Naive B cell (primary cell): ENCODE data around the gene CDK6. TPM values are rescaled to one million over a fixed set of nuclear protein-coding genes. Genes with fewer than 3 reads are reported as not detected.

Experiments used
- ATAC-seq, 2 donors: fragments of 150-1000 bp; cut with Tn5 transposase; 2 replicates each; pipeline ENCODE4 v1.10.0; 2021; ENCODE audit warnings: low read depth in 2 of 2, mild to moderate bottlenecking in 2 of 2, moderate library complexity in 2 of 2
- DNase-seq: peaks from one replicate; pipeline ENCODE4 v3.0.0; 2022
- H3K27ac Mint-ChIP-seq, 6 donors: one replicate each; pipeline ENCODE4 v1.8.0; 2020 to 2022; ENCODE audit warnings: mild to moderate bottlenecking in 6 of 6, mixed read lengths in 6 of 6, moderate library complexity in 5 of 6, inconsistent platforms in 2 of 6
- H3K27me3 Mint-ChIP-seq, 3 donors: one replicate each; pipeline ENCODE4 v1.8.0; 2021 to 2022; ENCODE audit warnings: mixed read lengths in 3 of 3, mild to moderate bottlenecking in 1 of 3
- H3K36me3 Mint-ChIP-seq, 2 donors: one replicate each; pipeline ENCODE4 v1.8.0; 2020 to 2022; ENCODE audit warnings: mixed read lengths in 2 of 2, inconsistent platforms in 1 of 2, mild to moderate bottlenecking in 1 of 2
- H3K4me1 Mint-ChIP-seq, 3 donors: one replicate each; pipeline ENCODE4 v1.8.0; 2020 to 2022; ENCODE audit warnings: mixed read lengths in 3 of 3, inconsistent platforms in 1 of 3, mild to moderate bottlenecking in 1 of 3, moderate library complexity in 1 of 3
- H3K4me3 Mint-ChIP-seq, 8 donors: one replicate each; pipeline ENCODE4 v1.8.0; 2020 to 2022; ENCODE audit warnings: mild to moderate bottlenecking in 8 of 8, mixed read lengths in 8 of 8, moderate library complexity in 8 of 8, inconsistent platforms in 2 of 8
- H3K9me3 Mint-ChIP-seq, 7 donors: one replicate each; pipeline ENCODE4 v1.8.0; 2020 to 2022; ENCODE audit warnings: mixed read lengths in 7 of 7, mild to moderate bottlenecking in 5 of 7, inconsistent platforms in 2 of 7, moderate library complexity in 1 of 7
- polyA plus RNA-seq, 6 donors: library from polyadenylated mRNA; unstranded; fragments of 300-500 nt; fragmentation: Illumina TruSeq; gene quantifications; one replicate each; pipeline ENCODE4 v1.2.3, GENCODE V29; 2021; ENCODE audit warnings: low read depth in 6 of 6

The CDK6 gene
- polyA plus RNA-seq, 6 donors from 2014 or later = 3.3 to 15.7 (median 9.6) TPM

GRCh38 chr7:92595281-92595680 is 241.1 kb downstream of the CDK6 start:
- ATAC-seq (no peak), DNase-seq (no peak)
- Mint-ChIP-seq H3K27ac (no peak overlapping the region), H3K4me1 (peaks cover 0 to 8% (median 0%) of the 10 kb centered on the region in 3 donors), H3K36me3 (no peaks in the 10 kb centered on the region), H3K27me3 (peaks cover 0 to 6% (median 0%) of the 10 kb centered on the region in 3 donors), H3K4me3 (no peak overlapping the region), H3K9me3 (no peaks in the 10 kb centered on the region)

- H3K4me1 Mint-ChIP-seq = peaks cover 0 to 9% (median 0%) of the 10 kb centered on the region in 3 donors
- H3K27ac Mint-ChIP-seq = no peak overlapping the region
- DNase-seq (no peak), ATAC-seq (no peak)
- H3K27me3 Mint-ChIP-seq = peaks cover 0 to 6% (median 0%) of the 10 kb centered on the region in 3 donors
- no peaks in the 10 kb centered on the region for H3K9me3 Mint-ChIP-seq
- H3K36me3 Mint-ChIP-seq = no peaks in the 10 kb centered on the region
- no peak overlapping the region for H3K4me3 Mint-ChIP-seq
These were observed 241.6 kb downstream of the CDK6 start for GRCh38 chr7:92594746-92595145.

- no peaks in the 10 kb centered on the region for H3K9me3 Mint-ChIP-seq
- H3K4me3 Mint-ChIP-seq = peak overlapping the region; percentile 94 to 98 (median 97)
- no peaks in the 10 kb centered on the region for H3K36me3 Mint-ChIP-seq
- peak overlapping the region in 4 of 6 donors; percentile 33 to 98 (median 96) for H3K27ac Mint-ChIP-seq
- no peak for ATAC-seq
- H3K4me1 Mint-ChIP-seq = peaks cover 31 to 46% (median 33%) of the 10 kb centered on the region in 3 donors
- DNase-seq = no peak
- peaks cover 0 to 6% (median 0%) of the 10 kb centered on the region in 3 donors for H3K27me3 Mint-ChIP-seq
These were observed 245.6 kb downstream of the CDK6 start for GRCh38 chr7:92590711-92591310.

GRCh38 chr7:92589056-92589455 is 247.3 kb downstream of the CDK6 start:
- H3K4me3 Mint-ChIP-seq = peak overlapping the region; percentile 94 to 98 (median 97)
- H3K4me1 Mint-ChIP-seq = peaks cover 31 to 56% (median 46%) of the 10 kb centered on the region in 3 donors
- no peaks in the 10 kb centered on the region for H3K36me3 Mint-ChIP-seq
- ATAC-seq = no peak
- H3K27me3 Mint-ChIP-seq = peaks cover 0 to 1% (median 0%) of the 10 kb centered on the region in 3 donors
- H3K9me3 Mint-ChIP-seq = no peaks in the 10 kb centered on the region
- DNase-seq = no peak
- peak overlapping the region in 5 of 6 donors; percentile 94 to 98 (median 97) for H3K27ac Mint-ChIP-seq

- ATAC-seq (no peak), DNase-seq (no peak)
- Mint-ChIP-seq H3K27me3 (no peaks in the 10 kb centered on the region), H3K9me3 (no peaks in the 10 kb centered on the region), H3K36me3 (no peaks in the 10 kb centered on the region), H3K27ac (peak overlapping the region in 3 of 6 donors; percentile 12 to 86 (median 34)), H3K4me3 (peak overlapping the region; percentile 52 to 98 (median 97)), H3K4me1 (peaks cover 31 to 57% (median 47%) of the 10 kb centered on the region in 3 donors)
These were observed 247.8 kb downstream of the CDK6 start for GRCh38 chr7:92588561-92588960.

- H3K4me3 Mint-ChIP-seq = peak overlapping the region in 1 of 8 donors; percentile 94
- peak overlapping the region in 1 of 6 donors; percentile 16 for H3K27ac Mint-ChIP-seq
These were observed 249.5 kb downstream of the CDK6 start for GRCh38 chr7:92586841-92587240.

GRCh38 chr7:92586403-92586802 is 250.0 kb downstream of the CDK6 start:
- Mint-ChIP-seq H3K27ac (no peak overlapping the region), H3K9me3 (peaks cover 0 to 2% (median 0%) of the 10 kb centered on the region in 7 donors), H3K4me3 (peak overlapping the region in 1 of 8 donors; percentile 94), H3K36me3 (no peaks in the 10 kb centered on the region), H3K27me3 (no peaks in the 10 kb centered on the region), H3K4me1 (peaks cover 36 to 61% (median 58%) of the 10 kb centered on the region in 3 donors)
- ATAC-seq (no peak), DNase-seq (no peak)

More at GRCh38 chr7:92586841-92587240, 249.5 kb downstream of the CDK6 start:
- DNase-seq = no peak
- Mint-ChIP-seq H3K27me3 (no peaks in the 10 kb centered on the region), H3K9me3 (peaks cover 0 to 2% (median 0%) of the 10 kb centered on the region in 7 donors), H3K36me3 (no peaks in the 10 kb centered on the region), H3K4me1 (peaks cover 34 to 61% (median 58%) of the 10 kb centered on the region in 3 donors)
- no peak for ATAC-seq

GRCh38 chr7:92584953-92585352 is 251.4 kb downstream of the CDK6 start:
- ATAC-seq (no peak), DNase-seq (no peak)
- Mint-ChIP-seq H3K27me3 (no peaks in the 10 kb centered on the region), H3K9me3 (peaks cover 0 to 2% (median 0%) of the 10 kb centered on the region in 7 donors), H3K4me3 (peak overlapping the region in 1 of 8 donors; percentile 21), H3K4me1 (peaks cover 37 to 58% (median 52%) of the 10 kb centered on the region in 3 donors), H3K27ac (peak overlapping the region in 1 of 6 donors; percentile 47), H3K36me3 (no peaks in the 10 kb centered on the region)

- H3K4me3 Mint-ChIP-seq = no peak overlapping the region
- H3K27me3 Mint-ChIP-seq = no peaks in the 10 kb centered on the region
- peaks cover 22 to 41% (median 35%) of the 10 kb centered on the region in 3 donors for H3K4me1 Mint-ChIP-seq
- H3K9me3 Mint-ChIP-seq = peaks cover 0 to 2% (median 0%) of the 10 kb centered on the region in 7 donors
- H3K36me3 Mint-ChIP-seq = peaks cover 6 to 7% of the 10 kb centered on the region in 2 donors
- H3K27ac Mint-ChIP-seq = no peak overlapping the region
- DNase-seq (no peak), ATAC-seq (no peak)
These were observed 253.4 kb downstream of the CDK6 start for GRCh38 chr7:92582948-92583347.

GRCh38 chr7:92576296-92576695 is 260.1 kb downstream of the CDK6 start:
- Mint-ChIP-seq H3K4me3 (no peak overlapping the region), H3K36me3 (peaks cover 8 to 29% of the 10 kb centered on the region in 2 donors), H3K9me3 (peaks cover 0 to 4% (median 0%) of the 10 kb centered on the region in 7 donors), H3K27me3 (no peaks in the 10 kb centered on the region), H3K4me1 (peaks cover 0 to 6% (median under 1%) of the 10 kb centered on the region in 3 donors), H3K27ac (no peak overlapping the region)
- ATAC-seq (no peak), DNase-seq (no peak)

- peaks cover 0 to 1% (median 0%) of the 10 kb centered on the region in 7 donors for H3K9me3 Mint-ChIP-seq
- DNase-seq (no peak), ATAC-seq (no peak)
- peaks cover 0 to 2% (median 0%) of the 10 kb centered on the region in 3 donors for H3K4me1 Mint-ChIP-seq
- H3K27me3 Mint-ChIP-seq = no peaks in the 10 kb centered on the region
- H3K27ac Mint-ChIP-seq = no peak overlapping the region
- H3K36me3 Mint-ChIP-seq = peaks cover 4 to 7% of the 10 kb centered on the region in 2 donors
- no peak overlapping the region for H3K4me3 Mint-ChIP-seq
These were observed 267.2 kb downstream of the CDK6 start for GRCh38 chr7:92569137-92569536.

GRCh38 chr7:92567460-92567859 is 268.9 kb downstream of the CDK6 start:
- DNase-seq (no peak), ATAC-seq (no peak)
- Mint-ChIP-seq H3K27ac (no peak overlapping the region), H3K27me3 (no peaks in the 10 kb centered on the region), H3K4me3 (no peak overlapping the region), H3K4me1 (no peaks in the 10 kb centered on the region), H3K36me3 (peaks cover 5 to 16% of the 10 kb centered on the region in 2 donors), H3K9me3 (no peaks in the 10 kb centered on the region)

- ATAC-seq = no peak
These were observed 273.0 kb downstream of the CDK6 start for GRCh38 chr7:92563345-92563744.

GRCh38 chr7:92560602-92561001 is 275.8 kb downstream of the CDK6 start:
- no peaks in the 10 kb centered on the region for H3K4me1 Mint-ChIP-seq
- H3K4me3 Mint-ChIP-seq = no peak overlapping the region
- DNase-seq = no peak
- no peak for ATAC-seq
- peaks cover 5 to 16% of the 10 kb centered on the region in 2 donors for H3K36me3 Mint-ChIP-seq
- H3K27me3 Mint-ChIP-seq = no peaks in the 10 kb centered on the region
- H3K27ac Mint-ChIP-seq = no peak overlapping the region
- no peaks in the 10 kb centered on the region for H3K9me3 Mint-ChIP-seq

More at GRCh38 chr7:92563345-92563744, 273.0 kb downstream of the CDK6 start:
- Mint-ChIP-seq H3K27ac (peak overlapping the region in 2 of 6 donors; percentile 16 to 41), H3K4me3 (no peak overlapping the region), H3K4me1 (no peaks in the 10 kb centered on the region), H3K9me3 (no peaks in the 10 kb centered on the region), H3K36me3 (peaks cover 9 to 16% of the 10 kb centered on the region in 2 donors), H3K27me3 (no peaks in the 10 kb centered on the region)
- DNase-seq = no peak
